ENCODE measurements around the gene TTYH3.

The TTYH3 gene

GRCh38 chr7:2702594-2702957 is 70.8 kb downstream of the TTYH3 start:
- H3K4me3 ChIP-seq: no peak overlapping the region
- H3K9ac ChIP-seq (ENCODE audit: insufficient read length): no peak overlapping the region
- no peaks in the 10 kb centered on the region for H3K36me3 ChIP-seq (ENCODE audit: insufficient read depth, low read length)
- no peak for TF ChIP-seq FOXP2 (optimal IDR thresholded peaks at IDR 0.05; ENCODE audit: control extremely low read depth, extremely low read length, insufficient read depth)
- no peak for TF ChIP-seq POLR2AphosphoS5 (IDR thresholded peaks at IDR 0.05; ENCODE audit: borderline replicate concordance, low read depth, low read length)
- TF ChIP-seq EZH2 (IDR thresholded peaks at IDR 0.05): no peak
- no peak overlapping the region for H3K27ac ChIP-seq
- no peak for DNase-seq (ENCODE audit: low read depth, low spot score)
- H3K9me3 ChIP-seq (ENCODE audit: low read depth, low read length): no peaks in the 10 kb centered on the region

GRCh38 chr7:2705371-2706096 is 73.7 kb downstream of the TTYH3 start:
- H3K4me3 ChIP-seq: no peak overlapping the region
- TF ChIP-seq POLR2AphosphoS5 (IDR thresholded peaks at IDR 0.05; ENCODE audit: borderline replicate concordance, low read depth, low read length): no peak
- no peak for TF ChIP-seq EZH2 (IDR thresholded peaks at IDR 0.05)
- TF ChIP-seq FOXP2 (optimal IDR thresholded peaks at IDR 0.05; ENCODE audit: control extremely low read depth, extremely low read length, insufficient read depth): no peak
- H3K27ac ChIP-seq: no peak overlapping the region
- no peak for DNase-seq (ENCODE audit: low read depth, low spot score)
- H3K9ac ChIP-seq (ENCODE audit: insufficient read length): no peak overlapping the region
- H3K9me3 ChIP-seq (ENCODE audit: low read depth, low read length): no peaks in the 10 kb centered on the region
- no peaks in the 10 kb centered on the region for H3K36me3 ChIP-seq (ENCODE audit: insufficient read depth, low read length)

- H3K9ac ChIP-seq (ENCODE audit: insufficient read length): no peak overlapping the region
- TF ChIP-seq POLR2AphosphoS5 (IDR thresholded peaks at IDR 0.05; ENCODE audit: borderline replicate concordance, low read depth, low read length): no peak
- TF ChIP-seq EZH2 (IDR thresholded peaks at IDR 0.05): no peak
- no peak for TF ChIP-seq FOXP2 (optimal IDR thresholded peaks at IDR 0.05; ENCODE audit: control extremely low read depth, extremely low read length, insufficient read depth)
- H3K9me3 ChIP-seq (ENCODE audit: low read depth, low read length): no peaks in the 10 kb centered on the region
- no peak overlapping the region for H3K4me3 ChIP-seq
- no peaks in the 10 kb centered on the region for H3K36me3 ChIP-seq (ENCODE audit: insufficient read depth, low read length)
- H3K27ac ChIP-seq: no peak overlapping the region
- DNase-seq (ENCODE audit: low read depth, low spot score): no peak
Observed at GRCh38 chr7:2706685-2707126, 74.9 kb downstream of the TTYH3 start.

- Histone ChIP-seq H3K36me3 (ENCODE audit: insufficient read depth, low read length) (no peaks in the 10 kb centered on the region), H3K27ac (no peak overlapping the region), H3K9me3 (ENCODE audit: low read depth, low read length) (no peaks in the 10 kb centered on the region), H3K4me3 (no peak overlapping the region), H3K9ac (ENCODE audit: insufficient read length) (no peak overlapping the region)
- TF ChIP-seq POLR2AphosphoS5 (IDR thresholded peaks at IDR 0.05; ENCODE audit: borderline replicate concordance, low read depth, low read length) (no peak), EZH2 (IDR thresholded peaks at IDR 0.05) (no peak), FOXP2 (optimal IDR thresholded peaks at IDR 0.05; ENCODE audit: control extremely low read depth, extremely low read length, insufficient read depth) (no peak)
- no peak for DNase-seq (ENCODE audit: low read depth, low spot score)
Observed at GRCh38 chr7:2707481-2707880, 75.7 kb downstream of the TTYH3 start.

- H3K36me3 ChIP-seq (ENCODE audit: insufficient read depth, low read length): no peaks in the 10 kb centered on the region
- no peak for DNase-seq (ENCODE audit: low read depth, low spot score)
- H3K9me3 ChIP-seq (ENCODE audit: low read depth, low read length): no peaks in the 10 kb centered on the region
- TF ChIP-seq FOXP2 (optimal IDR thresholded peaks at IDR 0.05; ENCODE audit: control extremely low read depth, extremely low read length, insufficient read depth) (no peak), POLR2AphosphoS5 (IDR thresholded peaks at IDR 0.05; ENCODE audit: borderline replicate concordance, low read depth, low read length) (no peak), EZH2 (IDR thresholded peaks at IDR 0.05) (no peak)
- H3K9ac ChIP-seq (ENCODE audit: insufficient read length): no peak overlapping the region
- H3K4me3 ChIP-seq: no peak overlapping the region
- no peak overlapping the region for H3K27ac ChIP-seq
Observed at GRCh38 chr7:2708041-2708440, 76.3 kb downstream of the TTYH3 start.

GRCh38 chr7:2708547-2709310 is 76.9 kb downstream of the TTYH3 start:
- Histone ChIP-seq H3K27ac (no peak overlapping the region), H3K9me3 (ENCODE audit: low read depth, low read length) (no peaks in the 10 kb centered on the region), H3K36me3 (ENCODE audit: insufficient read depth, low read length) (no peaks in the 10 kb centered on the region), H3K4me3 (no peak overlapping the region), H3K9ac (ENCODE audit: insufficient read length) (no peak overlapping the region)
- DNase-seq (ENCODE audit: low read depth, low spot score): no peak
- TF ChIP-seq FOXP2 (optimal IDR thresholded peaks at IDR 0.05; ENCODE audit: control extremely low read depth, extremely low read length, insufficient read depth): no peak
- no peak for TF ChIP-seq EZH2 (IDR thresholded peaks at IDR 0.05)
- no peak for TF ChIP-seq POLR2AphosphoS5 (IDR thresholded peaks at IDR 0.05; ENCODE audit: borderline replicate concordance, low read depth, low read length)

GRCh38 chr7:2709553-2710285 is 77.9 kb downstream of the TTYH3 start:
- Histone ChIP-seq H3K4me3 (no peak overlapping the region), H3K9me3 (ENCODE audit: low read depth, low read length) (no peaks in the 10 kb centered on the region), H3K9ac (ENCODE audit: insufficient read length) (no peak overlapping the region), H3K27ac (no peak overlapping the region), H3K36me3 (ENCODE audit: insufficient read depth, low read length) (no peaks in the 10 kb centered on the region)
- TF ChIP-seq POLR2AphosphoS5 (IDR thresholded peaks at IDR 0.05; ENCODE audit: borderline replicate concordance, low read depth, low read length): no peak
- TF ChIP-seq EZH2 (IDR thresholded peaks at IDR 0.05): no peak
- no peak for TF ChIP-seq FOXP2 (optimal IDR thresholded peaks at IDR 0.05; ENCODE audit: control extremely low read depth, extremely low read length, insufficient read depth)
- no peak for DNase-seq (ENCODE audit: low read depth, low spot score)

GRCh38 chr7:2710286-2710655 is 78.5 kb downstream of the TTYH3 start:
- no peak overlapping the region for H3K4me3 ChIP-seq
- TF ChIP-seq POLR2AphosphoS5 (IDR thresholded peaks at IDR 0.05; ENCODE audit: borderline replicate concordance, low read depth, low read length) (no peak), EZH2 (IDR thresholded peaks at IDR 0.05) (no peak), FOXP2 (optimal IDR thresholded peaks at IDR 0.05; ENCODE audit: control extremely low read depth, extremely low read length, insufficient read depth) (no peak)
- H3K9me3 ChIP-seq (ENCODE audit: low read depth, low read length): no peaks in the 10 kb centered on the region
- DNase-seq (ENCODE audit: low read depth, low spot score): no peak
- no peak overlapping the region for H3K27ac ChIP-seq
- H3K9ac ChIP-seq (ENCODE audit: insufficient read length): no peak overlapping the region
- H3K36me3 ChIP-seq (ENCODE audit: insufficient read depth, low read length): no peaks in the 10 kb centered on the region

Measured in SK-N-MC (cell line).